Uterus (tissue), 4 donors: ENCODE results near the gene C2orf66. TPM values are rescaled to one million over a fixed set of nuclear protein-coding genes. Genes with fewer than 3 reads are reported as not detected.

Experiments
- DNase-seq, 2 donors: peaks; one replicate each; pipeline ENCODE4 v3.0.0-alpha.2; 2019 to 2020
- H3K27ac ChIP-seq, 2 donors: fragments of 200-600 bp; sonication (generic); 1 replicate in 1 of 2; 2 replicates in 1 of 2; pipeline ENCODE4 v1.5.1; 2016 to 2018
- H3K27me3 ChIP-seq, 2 donors: fragments of 200-600 bp; sonication (generic); one replicate each; pipeline ENCODE4 v1.5.1; 2018 to 2019; ENCODE audit warnings: control low read depth in 1 of 2
- H3K36me3 ChIP-seq, 2 donors: fragments of 200-600 bp; sonication (generic); one replicate each; pipeline ENCODE4 v1.5.1; 2019; ENCODE audit warnings: control low read depth in 1 of 2
- H3K4me1 ChIP-seq, 2 donors: fragments of 200-600 bp; sonication (generic); one replicate each; pipeline ENCODE4 v1.5.1; 2018 to 2019; ENCODE audit warnings: control low read depth in 1 of 2
- H3K4me3 ChIP-seq, 2 donors: fragments of 200-600 bp; sonication (generic); 1 replicate in 1 of 2; 2 replicates in 1 of 2; pipeline ENCODE4 v1.5.1; 2018 to 2019; ENCODE audit warnings: mild to moderate bottlenecking in 1 of 2
- H3K9me3 ChIP-seq, 2 donors: fragments of 200-600 bp; sonication (generic); one replicate each; pipeline ENCODE4 v1.5.1; 2019; ENCODE audit warnings: control low read depth in 1 of 2
- CTCF ChIP-seq, 4 experiments: fragments of 200-600 bp in 2 of 4; fragments of 450-650 bp in 2 of 4; sonication (generic) in 2 of 4; IDR thresholded peaks; one replicate each; pipeline ENCODE4 v1.5.1; 2016 to 2019; ENCODE audit warnings: antibody characterized with exemption in 4 of 4, mild to moderate bottlenecking in 2 of 4, moderate library complexity in 1 of 4
- POLR2A ChIP-seq, 2 donors: fragments of 450-650 bp; IDR thresholded peaks; one replicate each; pipeline ENCODE4 v1.6.1; 2016; ENCODE audit warnings: antibody characterized with exemption in 2 of 2, mild to moderate bottlenecking in 1 of 2, moderate library complexity in 1 of 2
- intact Hi-C: fragments of 100-400 bp; cut with DNase I; formaldehyde crosslinking; loops from one replicate; pipeline ENCODE4 v1.15.1; 2023; ENCODE audit warnings: low total_unique reads
- total RNA-seq, 4 donors: library from RNA; depleted of rRNA in 3 of 4; stranded (reverse); fragments of >200 nt in 3 of 4; gene quantifications; one replicate each; pipeline versions ENCODE4 v1.1.0 to v1.2.4, GENCODE V29; 2014 to 2023
- donor health status: DM: yes; HTN: yes; CAD: no.

The C2orf66 gene
- total RNA-seq, 4 donors from 2014 or later, result 0.21 TPM; not detected in 3

GRCh38 chr2:196830701-196831100, 21.5 kb upstream of the C2orf66 start:
- intact Hi-C loops, result no loop called here
- TF ChIP-seq CTCF (IDR thresholded peaks at IDR 0.05), result no peak
- no peak for TF ChIP-seq POLR2A (IDR thresholded peaks at IDR 0.05)
- no peak for DNase-seq

GRCh38 chr2:196827356-196827755, 18.2 kb upstream of the C2orf66 start:
- no peak overlapping the region for H3K27ac ChIP-seq
- no peaks in the 10 kb centered on the region for H3K4me1 ChIP-seq
- intact Hi-C loops, result no loop called here
- H3K36me3 ChIP-seq, result no peaks in the 10 kb centered on the region
- TF ChIP-seq CTCF (IDR thresholded peaks at IDR 0.05) (no peak), POLR2A (IDR thresholded peaks at IDR 0.05) (no peak)
- DNase-seq, result no peak
- no peaks in the 10 kb centered on the region for H3K27me3 ChIP-seq
- no peaks in the 10 kb centered on the region for H3K9me3 ChIP-seq
- no peak overlapping the region for H3K4me3 ChIP-seq

More at GRCh38 chr2:196830701-196831100, 21.5 kb upstream of the C2orf66 start:
- Histone ChIP-seq H3K4me3 (no peak overlapping the region), H3K36me3 (no peaks in the 10 kb centered on the region), H3K27me3 (no peaks in the 10 kb centered on the region), H3K9me3 (no peaks in the 10 kb centered on the region), H3K4me1 (no peaks in the 10 kb centered on the region), H3K27ac (no peak overlapping the region)

GRCh38 chr2:196823750-196824522, 14.8 kb upstream of the C2orf66 start:
- no peak for DNase-seq
- Histone ChIP-seq H3K27me3 (no peaks in the 10 kb centered on the region), H3K27ac (no peak overlapping the region), H3K4me3 (no peak overlapping the region), H3K9me3 (no peaks in the 10 kb centered on the region), H3K4me1 (no peaks in the 10 kb centered on the region), H3K36me3 (no peaks in the 10 kb centered on the region)
- no peak for TF ChIP-seq POLR2A (IDR thresholded peaks at IDR 0.05)
- no peak for TF ChIP-seq CTCF (IDR thresholded peaks at IDR 0.05)
- intact Hi-C loops, result no loop called here

GRCh38 chr2:196821195-196821594, 12.0 kb upstream of the C2orf66 start:
- DNase-seq, result no peak
- no peak for TF ChIP-seq CTCF (IDR thresholded peaks at IDR 0.05)
- no peak for TF ChIP-seq POLR2A (IDR thresholded peaks at IDR 0.05)
- H3K27ac ChIP-seq, result no peak overlapping the region
- H3K4me1 ChIP-seq, result no peaks in the 10 kb centered on the region
- H3K9me3 ChIP-seq, result no peaks in the 10 kb centered on the region
- H3K36me3 ChIP-seq, result no peaks in the 10 kb centered on the region
- intact Hi-C loops, result no loop called here
- no peaks in the 10 kb centered on the region for H3K27me3 ChIP-seq
- no peak overlapping the region for H3K4me3 ChIP-seq

- no peaks in the 10 kb centered on the region for H3K36me3 ChIP-seq
- no peak for TF ChIP-seq CTCF (IDR thresholded peaks at IDR 0.05)
- no peak for TF ChIP-seq POLR2A (IDR thresholded peaks at IDR 0.05)
Observed at GRCh38 chr2:196808083-196808665, 981 bp downstream of the C2orf66 start.

More at GRCh38 chr2:196808083-196808665, 981 bp downstream of the C2orf66 start:
- no peak overlapping the region for H3K27ac ChIP-seq
- H3K4me3 ChIP-seq, result no peak overlapping the region
- H3K4me1 ChIP-seq, result no peaks in the 10 kb centered on the region
- no peaks in the 10 kb centered on the region for H3K9me3 ChIP-seq
- no peak for DNase-seq
- no peaks in the 10 kb centered on the region for H3K27me3 ChIP-seq
- intact Hi-C loops, result no loop called here
